Measurements from ENCODE around the gene KLHL17. TPM values are rescaled to one million over a fixed set of nuclear protein-coding genes. Genes with fewer than 3 reads are reported as not detected.

KLHL17 gene
- total RNA-seq, 1 experiment from 2014 or later = 41.4 TPM

- no peak for DNase-seq
- Histone ChIP-seq H3K14ac (ENCODE audit: insufficient read depth, low read length) (no peak overlapping the region), H3K18ac (ENCODE audit: insufficient read length, low read depth, low read length) (no peak overlapping the region), H3K9me3 (ENCODE audit: control insufficient read depth, low read depth, low read length) (no peaks in the 10 kb centered on the region), H3K4me1 (ENCODE audit: insufficient read depth, low read length) (no peaks in the 10 kb centered on the region), H3K23me2 (ENCODE audit: insufficient read length, low read depth, low read length, poor library complexity, severe bottlenecking) (peaks cover 7% of the 10 kb centered on the region), H4K5ac (ENCODE audit: insufficient read length, low read depth, low read length) (no peak overlapping the region), H2AK5ac (ENCODE audit: insufficient read length, low read length) (no peak overlapping the region), H3K4ac (ENCODE audit: low read depth, low read length) (no peak overlapping the region), H3K79me1 (ENCODE audit: insufficient read depth, low read depth, low read length, poor library complexity, severe bottlenecking) (no peaks in the 10 kb centered on the region), H2AFZ (ENCODE audit: low read length) (no peak overlapping the region), H4K8ac (replicated peaks; ENCODE audit: insufficient read length, low read depth, low read length) (no peak overlapping the region), H2BK15ac (ENCODE audit: low read depth, low read length) (no peak overlapping the region), H4K91ac (ENCODE audit: insufficient read length, low read depth, low read length) (no peak overlapping the region), H3K9ac (ENCODE audit: extremely low read depth, insufficient read length, low read length) (no peak overlapping the region), H3K27me3 (ENCODE audit: insufficient read depth, low read length) (peaks cover 84% of the 10 kb centered on the region), H3K23ac (ENCODE audit: insufficient read length, low read depth, low read length) (no peak overlapping the region), H2BK120ac (ENCODE audit: low read depth, low read length, poor library complexity, severe bottlenecking) (no peak overlapping the region), H3K79me2 (ENCODE audit: insufficient read depth, low read length) (no peaks in the 10 kb centered on the region), H2BK5ac (ENCODE audit: insufficient read length, low read length) (no peak overlapping the region), H3K4me2 (ENCODE audit: insufficient read depth, insufficient read length, low read length) (peak overlapping the region; percentile 28), H2BK20ac (ENCODE audit: low read depth, low read length, poor library complexity, severe bottlenecking) (no peak overlapping the region), H4K20me1 (ENCODE audit: control insufficient read depth, insufficient read depth, insufficient read length) (peaks cover 12% of the 10 kb centered on the region), H3K56ac (ENCODE audit: insufficient read length, low read depth, low read length) (no peak overlapping the region), H3K27ac (ENCODE audit: insufficient read length, low read depth, low read length) (no peak overlapping the region), H3T11ph (ENCODE audit: low read length) (no peak overlapping the region), H2BK12ac (ENCODE audit: insufficient read length, low read depth, low read length) (no peak overlapping the region)
- Mint-ChIP-seq H3K36me3 (ENCODE audit: insufficient read depth in 1 of 3, low read depth in 3 of 3) (peaks cover 0 to 4% (median 0%) of the 10 kb centered on the region in 3 experiments; a peak in 3 of 7 replicates), H3K27me3 (ENCODE audit: low read depth) (peaks cover 90% of the 10 kb centered on the region), H3K27ac (no peak overlapping the region), H3K4me3 (peak overlapping the region in 1 of 2 experiments; percentile 51; a peak in 1 of 5 replicates), H3K9me3 (peaks cover 4 to 5% of the 10 kb centered on the region in 2 experiments; a peak in 2 of 5 replicates), H3K4me1 (peaks cover 22 to 30% of the 10 kb centered on the region in 2 experiments)
- WGBS (ENCODE audit: extremely low coverage, insufficient read length, low lambda C conversion rate) = no CpG with 5 or more reads among the region's 98 CpGs
- no peak for TF ChIP-seq CTCF (conservative IDR thresholded peaks at IDR 0.05)
Measured at GRCh38 chr1:923991-924655, 36.3 kb upstream of the KLHL17 start.

All from H9 (cell line).